H1 (cell line): ENCODE measurements around the gene MATN1. TPM values are rescaled to one million over a fixed set of nuclear protein-coding genes. Genes with fewer than 3 reads are reported as not detected.

ENCODE experiments used
- CTCF ChIA-PET: fragments of 300-600 bp; sonication (Branson Sonifier 250); formaldehyde crosslinking; loops from one replicate; lab custom pipeline; 2021; ENCODE audit not compliant: partially characterized antibody; lab: Charles Lee
- POLR2A ChIA-PET: fragments of 300-600 bp; sonication (Branson Sonifier 250); formaldehyde crosslinking; loops from one replicate; lab custom pipeline; 2021; ENCODE audit warnings: inconsistent platforms; ENCODE audit not compliant: partially characterized antibody; lab: Charles Lee
- DNase-seq, 2 experiments: peaks; one replicate each; pipeline versions ENCODE4 v3.0.0 to v3.0.0-alpha.2; 2010 to 2022; ENCODE audit warnings: low spot score in 2 of 2, low read depth in 1 of 2, mixed read lengths in 1 of 2
- FAIRE-seq: peaks from 2 replicates; lab custom pipeline; 2011; peaks lifted over from hg19 to GRCh38; lab: Jason Lieb, UNC
- H2AFZ ChIP-seq: 2 replicates; pipeline ENCODE4 v1.8.1; 2012; ENCODE audit warnings: low read length, inconsistent platforms
- H2AK5ac ChIP-seq: 2 replicates; pipeline ENCODE4 v1.6.1; 2013; ENCODE audit warnings: low read depth, low read length
- H2BK120ac ChIP-seq: replicated peaks from 2 replicates; pipeline ENCODE3; 2013; ENCODE audit warnings: low read depth, low read length, inconsistent platforms
- H2BK12ac ChIP-seq: 2 replicates; pipeline ENCODE4 v1.6.1; 2013; ENCODE audit warnings: low read depth, low read length
- H2BK15ac ChIP-seq: 2 replicates; pipeline ENCODE4 v1.6.1; 2013; ENCODE audit warnings: low read length
- H2BK20ac ChIP-seq: 2 replicates; pipeline ENCODE4 v1.6.1; 2013; ENCODE audit warnings: low read length
- H2BK5ac ChIP-seq: 2 replicates; pipeline ENCODE4 v1.6.1; 2013; ENCODE audit warnings: low read depth, low read length
- H3K14ac ChIP-seq: 2 replicates; pipeline ENCODE4 v1.6.1; 2013; ENCODE audit warnings: inconsistent platforms; ENCODE audit not compliant: insufficient read length
- H3K18ac ChIP-seq: 2 replicates; pipeline ENCODE4 v1.6.1; 2013; ENCODE audit warnings: low read length; ENCODE audit errors: extremely low read depth
- H3K23ac ChIP-seq: 2 replicates; pipeline ENCODE4 v1.6.1; 2013; ENCODE audit warnings: inconsistent platforms; ENCODE audit not compliant: insufficient read length
- H3K23me2 ChIP-seq: 2 replicates; pipeline ENCODE4 v1.6.1; 2013; ENCODE audit warnings: low read depth, low read length
- H3K27ac ChIP-seq: 2 replicates; pipeline ENCODE4 v1.6.1; 2011; ENCODE audit warnings: low read depth, low read length, inconsistent platforms
- H3K27me3 ChIP-seq, 4 experiments: replicated peaks in 1 of 4; 1 replicate in 1 of 4; 2 replicates in 3 of 4; pipeline versions ENCODE4 v1.6.1 to v1.8.1; 2011 to 2013; ENCODE audit warnings: low read length in 3 of 4, mild to moderate bottlenecking in 3 of 4, inconsistent platforms in 2 of 4, mixed read lengths in 2 of 4, moderate library complexity in 1 of 4; ENCODE audit not compliant: control insufficient read depth in 3 of 4, insufficient read depth in 3 of 4; ENCODE audit errors: extremely low read depth in 1 of 4
- H3K36me3 ChIP-seq, 4 experiments: 2 replicates each; pipeline versions ENCODE4 v1.6.1 to v1.8.1; 2011 to 2013; ENCODE audit warnings: mild to moderate bottlenecking in 4 of 4, low read length in 3 of 4, moderate library complexity in 2 of 4, control low read depth in 1 of 4, inconsistent platforms in 1 of 4; ENCODE audit not compliant: insufficient read depth in 4 of 4, control insufficient read depth in 2 of 4
- H3K4ac ChIP-seq: replicated peaks from 2 replicates; pipeline ENCODE3; 2013; ENCODE audit warnings: low read length, low read depth, mixed read lengths, inconsistent platforms; ENCODE audit not compliant: insufficient read length
- H3K4me1 ChIP-seq, 4 experiments: replicated peaks in 1 of 4; 1 replicate in 1 of 4; 2 replicates in 3 of 4; pipeline versions ENCODE4 v1.6.1 to v1.8.1; 2011 to 2013; ENCODE audit warnings: low read length in 3 of 4, inconsistent platforms in 2 of 4, mixed read lengths in 1 of 4; ENCODE audit not compliant: insufficient read depth in 4 of 4, control insufficient read depth in 3 of 4
- H3K4me2 ChIP-seq, 2 experiments: 2 replicates each; pipeline versions ENCODE4 v1.6.1 to v1.8.1; 2011 to 2013; ENCODE audit warnings: low read depth in 2 of 2, low read length in 2 of 2, control low read depth in 1 of 2, inconsistent platforms in 1 of 2, mild to moderate bottlenecking in 1 of 2; ENCODE audit not compliant: insufficient read depth in 1 of 2
- H3K4me3 ChIP-seq, 4 experiments: fragments of 200-600, 300-600 bp in 1 of 4; sonication (generic), shearing (Covaris generic), sonication (Bioruptor Twin) in 1 of 4; 2 replicates each; pipeline versions ENCODE4 v1.5.1 to v1.8.1; 2011 to 2016; ENCODE audit warnings: low read length in 4 of 4, low read depth in 3 of 4, control low read depth in 2 of 4, inconsistent platforms in 2 of 4, mild to moderate bottlenecking in 2 of 4, mixed read lengths in 1 of 4, moderate library complexity in 1 of 4; ENCODE audit not compliant: insufficient read depth in 2 of 4; ENCODE audit errors: extremely low read depth in 1 of 4
- H3K56ac ChIP-seq: replicated peaks from 2 replicates; pipeline ENCODE3; 2013; ENCODE audit warnings: low read depth, mild to moderate bottlenecking, mixed read lengths, low read length, inconsistent platforms; ENCODE audit not compliant: insufficient read length
- H3K79me1 ChIP-seq: 2 replicates; pipeline ENCODE4 v1.6.1; 2013; ENCODE audit warnings: low read depth, low read length, control low read depth
- H3K79me2 ChIP-seq, 2 experiments: 2 replicates each; pipeline versions ENCODE4 v1.6.1 to v1.8.1; 2012 to 2013; ENCODE audit warnings: low read length in 2 of 2, mild to moderate bottlenecking in 2 of 2, inconsistent platforms in 1 of 2; ENCODE audit not compliant: insufficient read depth in 2 of 2, control insufficient read depth in 1 of 2
- H3K9ac ChIP-seq, 4 experiments: replicated peaks in 1 of 4; 1 replicate in 1 of 4; 2 replicates in 3 of 4; pipeline versions ENCODE4 v1.6.1 to v1.8.1; 2011 to 2013; ENCODE audit warnings: low read depth in 3 of 4, low read length in 3 of 4, control low read depth in 2 of 4, mild to moderate bottlenecking in 2 of 4, moderate library complexity in 2 of 4, inconsistent platforms in 1 of 4; ENCODE audit errors: extremely low read depth in 1 of 4
- H3K9me3 ChIP-seq, 2 experiments: 2 replicates each; pipeline versions ENCODE4 v1.6.1 to v1.8.1; 2012 to 2013; ENCODE audit warnings: mild to moderate bottlenecking in 2 of 2, moderate library complexity in 2 of 2, control low read depth in 1 of 2, inconsistent platforms in 1 of 2, low read depth in 1 of 2, low read length in 1 of 2, mixed read lengths in 1 of 2; ENCODE audit not compliant: insufficient read depth in 2 of 2
- H4K20me1 ChIP-seq, 2 experiments: replicated peaks in 1 of 2; 2 replicates each; pipeline versions ENCODE3 to v1.8.1; 2011 to 2013; ENCODE audit warnings: inconsistent platforms in 2 of 2, low read length in 2 of 2, mild to moderate bottlenecking in 1 of 2; ENCODE audit not compliant: insufficient read depth in 2 of 2, control insufficient read depth in 1 of 2
- H4K5ac ChIP-seq: 2 replicates; pipeline ENCODE4 v1.6.1; 2013; ENCODE audit warnings: low read length, low read depth, mixed read lengths, inconsistent platforms; ENCODE audit not compliant: insufficient read length
- H4K8ac ChIP-seq: 2 replicates; pipeline ENCODE4 v1.8.0; 2013; ENCODE audit warnings: mild to moderate bottlenecking, moderate library complexity, low read length, inconsistent platforms; ENCODE audit not compliant: insufficient read depth; ENCODE audit errors: extremely low read depth
- H4K91ac ChIP-seq: replicated peaks from 2 replicates; pipeline ENCODE3; 2013; ENCODE audit warnings: low read length, mixed read lengths, inconsistent platforms; ENCODE audit not compliant: insufficient read length
- BCL11A ChIP-seq, 2 experiments: IDR thresholded peaks; one replicate each; pipeline ENCODE4 v1.6.1; 2011; ENCODE audit warnings: low read depth in 2 of 2, low read length in 2 of 2, mild to moderate bottlenecking in 2 of 2
- EZH2 ChIP-seq: fragments of 200-600 bp; sonication (generic); IDR thresholded peaks from 2 replicates; pipeline ENCODE4 v1.7.1; 2012; ENCODE audit warnings: low read depth, mild to moderate bottlenecking, moderate library complexity, low read length, inconsistent platforms; ENCODE audit not compliant: severe bottlenecking
- JUND ChIP-seq: IDR thresholded peaks from 2 replicates; pipeline ENCODE4 v1.6.1; 2011; ENCODE audit warnings: mild to moderate bottlenecking, improper control_type of control experiment, low read length
- KDM4A ChIP-seq: IDR thresholded peaks from one replicate; pipeline ENCODE4 v1.7.1; 2012; ENCODE audit warnings: low read depth, mild to moderate bottlenecking, moderate library complexity, low read length, inconsistent platforms; ENCODE audit not compliant: severe bottlenecking
- NANOG ChIP-seq: IDR thresholded peaks from 2 replicates; pipeline ENCODE4 v1.6.1; 2011; ENCODE audit warnings: low read length, low read depth, mild to moderate bottlenecking, inconsistent platforms; ENCODE audit not compliant: insufficient read depth, poor library complexity, severe bottlenecking
- POLR2A ChIP-seq, 2 experiments: IDR thresholded peaks; 1 replicate in 1 of 2; 2 replicates in 1 of 2; pipeline ENCODE4 v1.6.1; 2011; ENCODE audit warnings: low read depth in 2 of 2, low read length in 2 of 2, mild to moderate bottlenecking in 2 of 2; ENCODE audit errors: control extremely low read depth in 1 of 2
- SAP30 ChIP-seq: fragments of 300-600 bp; sonication (generic); IDR thresholded peaks from 2 replicates; pipeline ENCODE4 v1.7.1; 2012; ENCODE audit warnings: low read length, moderate library complexity, mild to moderate bottlenecking, inconsistent platforms; ENCODE audit not compliant: insufficient read depth, insufficient replicate concordance
- SIX5 ChIP-seq: IDR thresholded peaks from 2 replicates; pipeline ENCODE4 v1.6.1; 2011; ENCODE audit warnings: mild to moderate bottlenecking, low read depth, low read length
- SRF ChIP-seq: IDR thresholded peaks from 2 replicates; pipeline ENCODE4 v1.6.1; 2011; ENCODE audit warnings: mild to moderate bottlenecking, low read depth, low read length, moderate library complexity
- WGBS, 2 experiments: shearing (Covaris generic) in 1 of 2; methylation state at CpG; one replicate each; pipeline versions ENCODE4 v1.1.6 to v1.1.7; 2013 to 2015; ENCODE audit warnings: low lambda C conversion rate in 2 of 2, mixed read lengths in 2 of 2, inconsistent platforms in 1 of 2, low coverage in 1 of 2, missing lambda C conversion rate in 1 of 2; ENCODE audit not compliant: insufficient replicate concordance in 2 of 2, insufficient coverage in 1 of 2, insufficient read length in 1 of 2; ENCODE audit errors: extremely low coverage in 1 of 2, missing lambda C conversion rate in 1 of 2; 5-methylcytosine and 5-hydroxymethylcytosine counted together
- polyA plus RNA-seq, 7 experiments: library from polyadenylated mRNA; depleted of rRNA in 3 of 7; stranded (reverse) in 5 of 7; unstranded in 2 of 7; fragments of >200 nt in 5 of 7; fragments of 200-250 nt in 2 of 7; gene quantifications; 1 replicate in 5 of 7; 2 replicates in 1 of 7; 4 replicates in 1 of 7; pipeline versions ENCODE4 v1.2.1 to v1.2.3, GENCODE V29; 2011 to 2013; ENCODE audit warnings: missing spikeins in 2 of 7, mixed read lengths in 2 of 7
- total RNA-seq: library from RNA; stranded (reverse); fragmentation: NEBNext Ultra II Directional; extraction: Animal tissue kit (Norgen Biotek cat#: 25700); gene quantifications from 2 replicates; pipeline ENCODE4 v1.2.1, GENCODE V29; 2021
- TF ChIP-seq, protein P1 (sequence below), 3 experiments: IDR thresholded peaks; 1 replicate in 2 of 3; 2 replicates in 1 of 3; pipeline versions ENCODE4 v1.5.1 to v1.6.1; 2011; ENCODE audit warnings: low read length in 3 of 3, mild to moderate bottlenecking in 3 of 3, inconsistent platforms in 2 of 3, low read depth in 1 of 3, moderate library complexity in 1 of 3; ENCODE audit not compliant: insufficient read depth in 1 of 3; ENCODE audit errors: control extremely low read depth in 1 of 3

The MATN1 gene
- total and polyA plus RNA-seq, 2 of the 8 experiments (the other 6 are each of a cell fraction or from before 2014, with no cell fraction given) = 0.12 to 0.28 TPM

- Histone ChIP-seq H3K27me3 (no peaks in the 10 kb centered on the region), H3K9me3 (no peaks in the 10 kb centered on the region), H3K56ac (no peak overlapping the region), H3K18ac (0 out of 2 replicates have a peak overlapping the region, but pooled peaks have one; percentile 9), H2BK20ac (no peak overlapping the region), H3K36me3 (no peaks in the 10 kb centered on the region), H3K23me2 (peaks cover 4% of the 10 kb centered on the region; the same call in 1 of the 2 replicates), H4K20me1 (no peaks in the 10 kb centered on the region), H3K79me2 (no peaks in the 10 kb centered on the region), H3K14ac (no peak overlapping the region), H3K4me2 (no peak overlapping the region), H3K27ac (no peak overlapping the region), H2BK5ac (no peak overlapping the region), H2BK12ac (no peak overlapping the region), H3K4ac (no peak overlapping the region), H2AK5ac (no peak overlapping the region), H2AFZ (peak overlapping the region; percentile 56; the same call in 1 of the 2 replicates), H2BK120ac (no peak overlapping the region), H4K5ac (no peak overlapping the region), H3K79me1 (no peaks in the 10 kb centered on the region), H2BK15ac (no peak overlapping the region), H3K9ac (no peak overlapping the region), H4K91ac (no peak overlapping the region), H3K4me1 (peaks cover 0 to 20% (median 9%) of the 10 kb centered on the region in 4 experiments; a peak in 6 of 7 replicates), H4K8ac (no peak overlapping the region), H3K23ac (no peak overlapping the region), H3K4me3 (no peak overlapping the region)
- TF ChIP-seq POLR2A (IDR thresholded peaks at IDR 0.05; ENCODE audit: control extremely low read depth in 1 of 2, low read depth in 2 of 2, low read length in 2 of 2) = no peak
- no peak for TF ChIP-seq KDM4A
- TF ChIP-seq SRF = no peak
- no peak for TF ChIP-seq SIX5
- TF ChIP-seq EZH2 = no peak
- no peak for TF ChIP-seq SAP30
- no peak for TF ChIP-seq BCL11A (IDR thresholded peaks at IDR 0.05; ENCODE audit: low read depth in 2 of 2, low read length in 2 of 2)
- no peak for TF ChIP-seq JUND
- TF ChIP-seq NANOG = no peak
- TF ChIP-seq, protein P1, sequence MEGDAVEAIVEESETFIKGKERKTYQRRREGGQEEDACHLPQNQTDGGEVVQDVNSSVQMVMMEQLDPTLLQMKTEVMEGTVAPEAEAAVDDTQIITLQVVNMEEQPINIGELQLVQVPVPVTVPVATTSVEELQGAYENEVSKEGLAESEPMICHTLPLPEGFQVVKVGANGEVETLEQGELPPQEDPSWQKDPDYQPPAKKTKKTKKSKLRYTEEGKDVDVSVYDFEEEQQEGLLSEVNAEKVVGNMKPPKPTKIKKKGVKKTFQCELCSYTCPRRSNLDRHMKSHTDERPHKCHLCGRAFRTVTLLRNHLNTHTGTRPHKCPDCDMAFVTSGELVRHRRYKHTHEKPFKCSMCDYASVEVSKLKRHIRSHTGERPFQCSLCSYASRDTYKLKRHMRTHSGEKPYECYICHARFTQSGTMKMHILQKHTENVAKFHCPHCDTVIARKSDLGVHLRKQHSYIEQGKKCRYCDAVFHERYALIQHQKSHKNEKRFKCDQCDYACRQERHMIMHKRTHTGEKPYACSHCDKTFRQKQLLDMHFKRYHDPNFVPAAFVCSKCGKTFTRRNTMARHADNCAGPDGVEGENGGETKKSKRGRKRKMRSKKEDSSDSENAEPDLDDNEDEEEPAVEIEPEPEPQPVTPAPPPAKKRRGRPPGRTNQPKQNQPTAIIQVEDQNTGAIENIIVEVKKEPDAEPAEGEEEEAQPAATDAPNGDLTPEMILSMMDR (IDR thresholded peaks at IDR 0.05; ENCODE audit: control extremely low read depth in 1 of 3, insufficient read depth in 1 of 3, low read depth in 1 of 3, low read length in 3 of 3) = no peak
- WGBS, 2 experiments = 80% methylated on average over 7 of the region's 7 CpGs; no CpG with 5 or more reads in 1 of the 2 experiments
- DNase-seq (no peak), FAIRE-seq (no peak)
- ChIA-PET POLR2A (no interaction called here), CTCF (interaction anchor here (0.6 to 1.5 kb wide), 5 partner anchors 13 to 560 kb away, joined by 3 to 7 read pairs (median 3); no protein-coding TSS in a partner anchor)
These were observed 33.3 kb downstream of the MATN1 start for GRCh38 chr1:30689901-30690645.
